CD14-positive monocyte (primary cell): ENCODE results near the gene MAK. TPM values are rescaled to one million over a fixed set of nuclear protein-coding genes. Genes with fewer than 3 reads are reported as not detected.
"Not testable (repeated sequence)": the region's sequence is repeated elsewhere in the genome, so short reads cannot be mapped to it uniquely, and the experiment has no call there.

Experiments used
- DNase-seq, 3 donors: peaks; one replicate each; pipeline ENCODE4 v3.0.0-alpha.2; 2011 to 2022
- H2AFZ ChIP-seq: 2 replicates; pipeline ENCODE4 v1.6.0; 2012; ENCODE audit warnings: mild to moderate bottlenecking, low read depth, low read length, inconsistent platforms; ENCODE audit not compliant: insufficient read depth, poor library complexity, severe bottlenecking
- H3K27ac ChIP-seq, 2 donors: 1 replicate in 1 of 2; 2 replicates in 1 of 2; pipeline ENCODE4 v1.5.1; 2012 to 2013; ENCODE audit warnings: low read length in 2 of 2, control low read depth in 1 of 2, inconsistent platforms in 1 of 2, low read depth in 1 of 2, mild to moderate bottlenecking in 1 of 2
- H3K27me3 ChIP-seq, 2 donors: one replicate each; pipeline versions ENCODE4 v1.6.0 to v1.6.1; 2011 to 2013; ENCODE audit warnings: low read length in 2 of 2; ENCODE audit not compliant: control insufficient read depth in 2 of 2, insufficient read depth in 2 of 2
- H3K36me3 ChIP-seq, 2 donors: replicated peaks in 1 of 2; 1 replicate in 1 of 2; 2 replicates in 1 of 2; pipeline versions ENCODE4 v1.5.1 to v1.6.1; 2012 to 2013; ENCODE audit warnings: low read length in 2 of 2, control low read depth in 1 of 2, inconsistent platforms in 1 of 2, mild to moderate bottlenecking in 1 of 2; ENCODE audit not compliant: insufficient read depth in 2 of 2, control insufficient read depth in 1 of 2
- H3K4me1 ChIP-seq, 2 donors: 1 replicate in 1 of 2; 2 replicates in 1 of 2; pipeline versions ENCODE4 v1.5.1 to v1.6.1; 2012 to 2013; ENCODE audit warnings: low read length in 2 of 2, control low read depth in 1 of 2, inconsistent platforms in 1 of 2, mild to moderate bottlenecking in 1 of 2, moderate library complexity in 1 of 2; ENCODE audit not compliant: insufficient read depth in 2 of 2, control insufficient read depth in 1 of 2
- H3K4me2 ChIP-seq: replicated peaks from 2 replicates; pipeline ENCODE3; 2012; ENCODE audit warnings: low read length, moderate library complexity, mild to moderate bottlenecking; ENCODE audit not compliant: poor library complexity, severe bottlenecking; ENCODE audit errors: extremely low read depth
- H3K4me3 ChIP-seq, 3 experiments: fragments of 200-600 bp in 1 of 3; sonication (generic) in 1 of 3; replicated peaks in 1 of 3; 1 replicate in 2 of 3; 2 replicates in 1 of 3; pipeline ENCODE4 v1.5.1; 2011 to 2013; ENCODE audit warnings: low read length in 3 of 3, mild to moderate bottlenecking in 3 of 3, control low read depth in 2 of 3, low read depth in 2 of 3, inconsistent platforms in 1 of 3, moderate library complexity in 1 of 3
- H3K79me2 ChIP-seq: 2 replicates; pipeline ENCODE4 v1.6.0; 2012; ENCODE audit warnings: mild to moderate bottlenecking, control low read depth, inconsistent platforms, low read length, moderate library complexity; ENCODE audit not compliant: insufficient read depth
- H3K9ac ChIP-seq: 2 replicates; pipeline ENCODE4 v1.6.0; 2017; ENCODE audit warnings: low read length, mild to moderate bottlenecking; ENCODE audit not compliant: insufficient read depth, poor library complexity, severe bottlenecking
- H3K9me3 ChIP-seq, 2 donors: replicated peaks in 1 of 2; 1 replicate in 1 of 2; 2 replicates in 1 of 2; pipeline versions ENCODE4 v1.5.1 to v1.6.1; 2012 to 2013; ENCODE audit warnings: low read length in 2 of 2, control low read depth in 1 of 2; ENCODE audit not compliant: control insufficient read depth in 1 of 2, insufficient read depth in 1 of 2
- H4K20me1 ChIP-seq: 2 replicates; pipeline ENCODE4 v1.6.0; 2012; ENCODE audit warnings: mild to moderate bottlenecking, low read length, control low read depth, moderate library complexity; ENCODE audit not compliant: insufficient read depth
- H3K27ac Mint-ChIP-seq, 7 donors: one replicate each; pipeline ENCODE4 v1.8.0; 2020; ENCODE audit warnings: mild to moderate bottlenecking in 7 of 7, mixed read lengths in 7 of 7, moderate library complexity in 6 of 7, inconsistent platforms in 2 of 7
- H3K27me3 Mint-ChIP-seq, 3 donors: one replicate each; pipeline ENCODE4 v1.8.0; 2021 to 2022; ENCODE audit warnings: low read depth in 3 of 3, mild to moderate bottlenecking in 3 of 3, mixed read lengths in 3 of 3, moderate library complexity in 3 of 3, inconsistent platforms in 1 of 3
- H3K36me3 Mint-ChIP-seq, 2 donors: one replicate each; pipeline ENCODE4 v1.8.0; 2020; ENCODE audit warnings: mixed read lengths in 2 of 2, inconsistent platforms in 1 of 2, mild to moderate bottlenecking in 1 of 2
- H3K4me1 Mint-ChIP-seq: one replicate; pipeline ENCODE4 v1.8.0; 2020; ENCODE audit warnings: mild to moderate bottlenecking, mixed read lengths
- H3K4me3 Mint-ChIP-seq, 2 donors: one replicate each; pipeline ENCODE4 v1.8.0; 2020; ENCODE audit warnings: mild to moderate bottlenecking in 2 of 2, mixed read lengths in 2 of 2, moderate library complexity in 1 of 2
- H3K9me3 Mint-ChIP-seq, 7 donors: one replicate each; pipeline ENCODE4 v1.8.0; 2020 to 2022; ENCODE audit warnings: mixed read lengths in 7 of 7, mild to moderate bottlenecking in 6 of 7, moderate library complexity in 6 of 7, inconsistent platforms in 2 of 7
- WGBS: methylation state at CpG from one replicate; pipeline ENCODE4 v1.1.5; 2013; ENCODE audit warnings: missing lambda C conversion rate; ENCODE audit not compliant: insufficient coverage; 5-methylcytosine and 5-hydroxymethylcytosine counted together
- intact Hi-C, 2 donors: fragments of 100-400 bp; cut with micrococcal nuclease; formaldehyde crosslinking; loops; one replicate each; pipeline versions ENCODE4 v1.15.0 to v1.15.1; 2023
- polyA plus RNA-seq, 3 donors: library from polyadenylated mRNA; depleted of rRNA in 1 of 3; unstranded in 2 of 3; stranded (reverse) in 1 of 3; fragments of 300-500 nt in 2 of 3; fragments of >200 nt in 1 of 3; fragmentation: Illumina TruSeq in 2 of 3; gene quantifications; 1 replicate in 2 of 3; 2 replicates in 1 of 3; pipeline ENCODE4 v1.2.3, GENCODE V29; 2012 to 2021
- TF ChIP-seq, protein P1 (sequence below): fragments of 200-600 bp; IDR thresholded peaks from one replicate; pipeline ENCODE4 v1.8.0; 2022; ENCODE audit warnings: antibody characterized with exemption, mild to moderate bottlenecking

MAK gene
- polyA plus RNA-seq, 3 donors, result 0.68 to 1.4 (median 0.76) TPM

DNA sequence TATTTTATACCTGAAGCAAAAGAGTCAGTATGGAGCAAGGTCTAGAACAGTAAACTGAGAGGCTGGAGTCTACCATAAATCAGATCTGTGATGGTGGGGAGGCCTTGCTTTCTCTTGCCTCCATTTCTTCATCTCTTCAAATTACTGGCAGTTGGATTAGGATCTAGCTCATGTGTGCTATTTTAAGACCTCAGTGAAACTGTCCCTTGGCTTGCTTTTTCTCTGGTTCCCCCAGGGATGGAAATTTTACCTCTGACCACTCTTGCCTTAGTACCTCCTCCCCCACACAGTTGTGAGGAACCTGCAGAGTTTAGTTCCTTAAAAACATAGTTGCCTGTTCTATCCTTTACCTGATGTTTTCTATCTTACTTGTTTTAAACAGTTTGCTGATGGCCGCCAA, 82.3 kb downstream of the MAK start:
- H3K9me3 Mint-ChIP-seq, result no peaks in the 10 kb centered on the region
- peak overlapping the region in 2 of 7 donors; percentile 54 to 79 for H3K27ac Mint-ChIP-seq
- TF ChIP-seq, protein P1, sequence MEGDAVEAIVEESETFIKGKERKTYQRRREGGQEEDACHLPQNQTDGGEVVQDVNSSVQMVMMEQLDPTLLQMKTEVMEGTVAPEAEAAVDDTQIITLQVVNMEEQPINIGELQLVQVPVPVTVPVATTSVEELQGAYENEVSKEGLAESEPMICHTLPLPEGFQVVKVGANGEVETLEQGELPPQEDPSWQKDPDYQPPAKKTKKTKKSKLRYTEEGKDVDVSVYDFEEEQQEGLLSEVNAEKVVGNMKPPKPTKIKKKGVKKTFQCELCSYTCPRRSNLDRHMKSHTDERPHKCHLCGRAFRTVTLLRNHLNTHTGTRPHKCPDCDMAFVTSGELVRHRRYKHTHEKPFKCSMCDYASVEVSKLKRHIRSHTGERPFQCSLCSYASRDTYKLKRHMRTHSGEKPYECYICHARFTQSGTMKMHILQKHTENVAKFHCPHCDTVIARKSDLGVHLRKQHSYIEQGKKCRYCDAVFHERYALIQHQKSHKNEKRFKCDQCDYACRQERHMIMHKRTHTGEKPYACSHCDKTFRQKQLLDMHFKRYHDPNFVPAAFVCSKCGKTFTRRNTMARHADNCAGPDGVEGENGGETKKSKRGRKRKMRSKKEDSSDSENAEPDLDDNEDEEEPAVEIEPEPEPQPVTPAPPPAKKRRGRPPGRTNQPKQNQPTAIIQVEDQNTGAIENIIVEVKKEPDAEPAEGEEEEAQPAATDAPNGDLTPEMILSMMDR, result no peak
- Histone ChIP-seq H3K9me3 (no peaks in the 10 kb centered on the region), H2AFZ (no peak overlapping the region), H3K4me1 (no peaks in the 10 kb centered on the region), H4K20me1 (peaks cover 22% of the 10 kb centered on the region), H3K4me2 (no peak overlapping the region), H3K27ac (no peak overlapping the region), H3K4me3 (no peak overlapping the region), H3K27me3 (no peaks in the 10 kb centered on the region), H3K79me2 (peaks cover 22% of the 10 kb centered on the region), H3K36me3 (peaks cover 45 to 81% of the 10 kb centered on the region in 2 donors), H3K9ac (no peak overlapping the region)
- intact Hi-C loops, result no loop called here
- no CpG with 5 or more reads among the region's 1 CpG for WGBS
- peaks cover 1% of the 10 kb centered on the region for H3K4me1 Mint-ChIP-seq
- H3K36me3 Mint-ChIP-seq, result peaks cover 77 to 82% of the 10 kb centered on the region in 2 donors
- no peaks in the 10 kb centered on the region for H3K27me3 Mint-ChIP-seq
- no peak for DNase-seq
- no peak overlapping the region for H3K4me3 Mint-ChIP-seq

DNA sequence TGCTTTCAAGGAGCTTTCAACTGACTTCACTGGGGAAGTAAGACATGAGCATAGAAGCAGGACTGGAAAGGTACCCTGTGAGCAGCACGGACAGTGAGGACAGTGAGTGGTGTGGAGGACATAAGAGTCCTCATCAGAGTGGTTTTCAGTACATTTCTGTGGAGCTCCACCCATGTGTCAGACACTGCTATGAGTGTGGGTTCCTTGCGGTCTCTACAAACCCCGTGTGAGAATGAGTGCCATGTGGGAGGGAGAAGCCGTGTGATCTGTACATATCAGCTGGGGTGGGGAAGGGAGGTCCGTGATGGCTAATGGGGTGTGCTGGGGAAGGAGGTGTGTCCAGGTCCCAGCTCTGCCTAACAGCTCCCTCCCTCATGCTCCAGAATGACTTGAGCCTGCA, 86.6 kb downstream of the MAK start:
- peaks cover 27% of the 10 kb centered on the region for H3K4me1 Mint-ChIP-seq
- peaks cover 54% of the 10 kb centered on the region for H3K79me2 ChIP-seq
- H2AFZ ChIP-seq, H3K27me3 ChIP-seq, DNase-seq, H3K27ac ChIP-seq, H3K9me3 Mint-ChIP-seq, intact Hi-C loops, H3K27me3 Mint-ChIP-seq, H3K4me2 ChIP-seq, H3K4me3 Mint-ChIP-seq, H3K4me3 ChIP-seq, H3K9ac ChIP-seq, H3K9me3 ChIP-seq: not testable (repeated sequence)
- WGBS, result 100% methylated on average over 1 of the region's 5 CpGs
- peak overlapping the region in 1 of 7 donors; percentile 46 for H3K27ac Mint-ChIP-seq
- peaks cover 44 to 61% of the 10 kb centered on the region in 2 donors for H3K36me3 ChIP-seq
- H4K20me1 ChIP-seq, result peaks cover 17% of the 10 kb centered on the region
- H3K36me3 Mint-ChIP-seq, result peaks cover 62 to 69% of the 10 kb centered on the region in 2 donors
- H3K4me1 ChIP-seq, result peaks cover 15 to 25% of the 10 kb centered on the region in 2 donors

GRCh38 chr6:10750568-10750967, 87.8 kb downstream of the MAK start:
- H3K36me3 ChIP-seq, result peaks cover 36 to 49% of the 10 kb centered on the region in 2 donors
- intact Hi-C loops, H3K27me3 ChIP-seq, H2AFZ ChIP-seq, H3K27ac ChIP-seq, H3K4me2 ChIP-seq, H3K9ac ChIP-seq, H3K9me3 Mint-ChIP-seq, H3K4me3 ChIP-seq, DNase-seq, H3K9me3 ChIP-seq, H3K27me3 Mint-ChIP-seq: not testable (repeated sequence)
- H3K79me2 ChIP-seq, result peaks cover 54% of the 10 kb centered on the region
- Mint-ChIP-seq H3K36me3 (peaks cover 51 to 60% of the 10 kb centered on the region in 2 donors), H3K4me3 (peak overlapping the region in 1 of 2 donors; percentile 25), H3K27ac (peak overlapping the region in 1 of 7 donors; percentile 2), H3K4me1 (peaks cover 29% of the 10 kb centered on the region)
- WGBS, result 100% methylated on average over 6 of the region's 6 CpGs
- H3K4me1 ChIP-seq, result peaks cover 17 to 27% of the 10 kb centered on the region in 2 donors
- peaks cover 17% of the 10 kb centered on the region for H4K20me1 ChIP-seq
